IPS DF 19.7 (cell line): Measurements from ENCODE around the gene XXYLT1.
"Not testable (repeated sequence)": the region's sequence is repeated elsewhere in the genome, so short reads cannot be mapped to it uniquely, and the experiment has no call there.

Source experiments
- DNase-seq: peaks from one replicate; pipeline ENCODE4 v3.0.0-alpha.2; 2013; ENCODE audit warnings: low read depth, low spot score

The XXYLT1 gene

GRCh38 chr3:195227871-195228270 lies 43.1 kb downstream of the XXYLT1 start:
- DNase-seq, result no peak

- no peak for DNase-seq
These were observed 44.0 kb downstream of the XXYLT1 start for GRCh38 chr3:195226900-195227447.

GRCh38 chr3:195226445-195226844 lies 44.5 kb downstream of the XXYLT1 start:
- DNase-seq, result no peak

- no peak for DNase-seq
These were observed 45.9 kb downstream of the XXYLT1 start for GRCh38 chr3:195224980-195225580.

- DNase-seq, result no peak
These were observed 46.6 kb downstream of the XXYLT1 start for GRCh38 chr3:195224156-195224979.

GRCh38 chr3:195221876-195222617 lies 48.9 kb downstream of the XXYLT1 start:
- DNase-seq, result no peak

- no peak for DNase-seq
These were observed 49.7 kb downstream of the XXYLT1 start for GRCh38 chr3:195221015-195221853.

- no peak for DNase-seq
These were observed 51.4 kb downstream of the XXYLT1 start for GRCh38 chr3:195219351-195220230.

GRCh38 chr3:195218331-195218730 lies 52.6 kb downstream of the XXYLT1 start:
- not testable (repeated sequence) for DNase-seq

- not testable (repeated sequence) for DNase-seq
These were observed 55.4 kb downstream of the XXYLT1 start for GRCh38 chr3:195215576-195215975.

- no peak for DNase-seq
These were observed 56.6 kb downstream of the XXYLT1 start for GRCh38 chr3:195214381-195214780.

GRCh38 chr3:195213639-195214315 lies 57.2 kb downstream of the XXYLT1 start:
- DNase-seq, result no peak

- no peak for DNase-seq
These were observed 58.1 kb downstream of the XXYLT1 start for GRCh38 chr3:195212749-195213375.

- no peak for DNase-seq
These were observed 58.8 kb downstream of the XXYLT1 start for GRCh38 chr3:195212033-195212748.

- no peak for DNase-seq
These were observed 60.5 kb downstream of the XXYLT1 start for GRCh38 chr3:195210266-195210973.

- DNase-seq, result no peak
These were observed 61.1 kb downstream of the XXYLT1 start for GRCh38 chr3:195209847-195210265.

- no peak for DNase-seq
These were observed 61.7 kb downstream of the XXYLT1 start for GRCh38 chr3:195209083-195209846.
